Superior temporal gyrus (tissue), 1 donor: Measurements from ENCODE around the gene OLFM1.
"Not testable (repeated sequence)": the region's sequence is repeated elsewhere in the genome, so short reads cannot be mapped to it uniquely, and the experiment has no call there.

Source experiments
- DNase-seq: peaks from one replicate; pipeline ENCODE4 v3.0.0-alpha.2; 2016; ENCODE audit errors: extremely low spot score

The OLFM1 gene

GRCh38 chr9:135151757-135152613 is 64.5 kb downstream of the OLFM1 start:
- DNase-seq, result no peak

DNA sequence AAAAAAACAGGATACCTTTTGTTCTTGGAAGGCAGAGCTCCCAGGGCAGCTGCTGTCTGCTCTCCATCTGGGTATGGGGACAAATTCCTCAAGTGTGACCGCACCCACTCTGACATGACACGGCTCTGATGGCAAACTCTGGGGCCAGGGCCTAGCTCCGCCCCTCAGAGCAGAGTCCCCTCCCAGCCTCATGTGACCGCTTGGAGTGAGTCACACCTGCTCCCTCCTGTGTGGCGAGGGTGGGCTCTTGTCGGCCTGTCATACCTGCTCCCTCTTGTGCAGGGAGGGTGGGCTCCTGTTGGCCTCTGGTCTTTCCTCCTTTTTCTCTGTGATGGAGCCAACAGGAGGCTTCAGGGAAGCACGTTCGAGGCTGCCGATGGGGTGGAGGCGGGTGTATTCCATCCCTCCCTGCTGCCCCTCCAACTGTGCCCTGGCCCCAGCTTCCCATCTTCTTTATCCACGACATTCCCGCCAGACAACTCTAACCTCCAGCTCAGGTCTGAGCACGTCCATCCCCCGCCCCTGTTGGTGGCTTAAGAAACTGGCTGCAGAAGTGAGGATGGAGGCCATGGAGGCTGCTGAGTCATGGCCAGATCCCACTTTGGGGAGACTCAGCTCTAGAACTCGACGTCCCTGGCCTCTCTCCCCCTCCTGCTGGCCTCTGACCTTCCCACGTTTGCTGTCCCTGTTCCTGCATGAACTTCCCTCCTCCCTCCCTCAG is 65.3 kb downstream of the OLFM1 start:
- no peak for DNase-seq

DNA sequence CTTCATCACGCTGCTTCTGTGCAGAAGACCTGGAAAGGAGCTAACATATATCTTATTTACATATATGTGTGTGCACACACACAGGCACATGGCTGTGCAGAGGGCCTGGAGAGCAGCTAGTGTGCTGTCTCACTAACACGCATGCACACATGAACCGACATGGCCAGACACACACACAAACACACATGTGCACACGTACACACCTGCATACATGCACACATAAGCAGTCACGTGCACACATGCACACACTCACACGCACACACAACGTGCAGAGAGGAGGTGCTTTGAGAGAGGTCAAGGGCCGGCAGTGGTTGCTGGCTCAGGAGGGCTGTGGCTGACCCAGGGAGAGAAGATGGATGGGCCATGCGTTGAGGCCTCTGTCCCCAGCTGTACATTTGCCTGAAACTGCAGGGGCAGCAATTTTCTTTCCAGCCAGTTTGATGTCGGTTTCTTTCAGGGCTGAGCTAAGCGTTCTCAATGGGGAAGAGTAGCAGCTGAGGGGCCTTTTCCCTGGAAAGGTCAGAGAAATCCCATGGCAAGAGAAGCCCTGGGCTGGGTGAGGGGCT is 66.7 kb downstream of the OLFM1 start:
- DNase-seq, result no peak

- DNase-seq, result no peak
Observed at GRCh38 chr9:135155396-135155795, 67.9 kb downstream of the OLFM1 start.

DNA sequence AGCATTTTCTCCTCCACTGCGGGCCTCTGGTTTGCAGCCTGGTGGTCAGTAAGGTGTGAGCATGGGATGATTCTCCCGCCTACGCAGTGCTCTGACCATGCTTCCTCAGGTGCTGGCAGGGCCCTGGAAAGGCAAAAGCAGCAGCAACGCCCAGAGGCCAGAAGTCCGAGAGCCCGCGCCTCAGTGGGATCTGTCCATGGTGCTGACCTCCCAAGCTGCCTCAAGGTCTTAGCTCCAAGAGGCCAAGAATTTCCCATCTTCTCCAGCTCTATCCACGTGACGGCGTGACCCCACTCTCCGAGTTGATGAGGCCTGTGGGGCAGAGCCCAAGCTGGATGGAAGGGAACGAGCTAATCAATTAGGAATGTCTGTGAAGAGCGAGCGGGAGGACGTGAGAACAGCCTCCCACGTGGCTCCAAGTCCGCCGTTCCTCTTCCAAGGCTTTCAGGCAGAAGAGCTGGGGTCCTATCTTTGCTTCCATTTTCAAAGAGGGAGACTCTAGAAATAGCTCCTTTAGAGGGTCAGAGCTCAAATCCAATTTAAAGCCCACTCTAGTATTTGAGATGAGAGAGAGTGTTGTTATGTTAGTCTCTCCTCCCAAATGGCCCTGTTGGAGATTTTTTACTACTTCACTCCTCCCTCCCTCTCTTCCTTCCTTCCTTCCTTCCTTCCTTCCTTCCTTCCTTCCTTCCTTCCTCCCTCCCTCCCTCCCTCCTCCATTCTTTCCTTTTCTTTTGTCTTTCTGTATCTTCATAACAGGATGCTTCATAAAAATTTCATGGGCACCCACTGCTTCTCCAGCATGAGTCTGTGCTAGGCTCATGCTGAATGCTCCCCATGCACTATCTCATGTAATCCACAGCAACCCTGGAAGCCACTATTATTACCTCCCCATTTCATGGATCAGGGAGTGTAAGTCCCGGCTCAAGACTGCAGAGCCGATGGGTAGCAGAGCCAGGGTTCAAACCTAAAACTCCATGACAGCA is 69.3 kb downstream of the OLFM1 start:
- DNase-seq, result no peak

GRCh38 chr9:135157856-135158563 is 70.5 kb downstream of the OLFM1 start:
- no peak for DNase-seq

GRCh38 chr9:135158564-135158937 is 71.1 kb downstream of the OLFM1 start:
- DNase-seq, result no peak

DNA sequence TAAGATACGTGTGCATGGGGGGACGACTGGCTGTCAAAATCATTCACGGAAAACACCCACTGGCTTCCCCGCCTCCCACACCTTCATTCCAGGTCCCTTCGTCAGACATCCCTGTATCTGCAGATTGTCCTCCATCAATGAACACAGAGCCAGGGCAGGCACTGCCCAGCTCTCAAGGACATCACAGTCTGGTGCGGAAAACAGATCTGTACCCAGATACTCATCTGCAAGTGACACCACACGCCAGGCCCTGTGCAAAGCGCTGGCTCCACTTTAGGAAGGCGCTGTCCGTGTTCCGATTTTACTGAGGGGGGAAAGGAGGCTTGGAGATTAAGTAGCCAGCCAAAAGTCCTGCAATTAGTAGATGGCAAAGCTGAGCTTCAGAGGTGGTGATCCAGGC is 72.3 kb downstream of the OLFM1 start:
- DNase-seq, result no peak

- no peak for DNase-seq
Observed at GRCh38 chr9:135160862-135161261, 73.4 kb downstream of the OLFM1 start.

- DNase-seq, result not testable (repeated sequence)
Observed at GRCh38 chr9:135162599-135162998, 75.1 kb downstream of the OLFM1 start.

DNA sequence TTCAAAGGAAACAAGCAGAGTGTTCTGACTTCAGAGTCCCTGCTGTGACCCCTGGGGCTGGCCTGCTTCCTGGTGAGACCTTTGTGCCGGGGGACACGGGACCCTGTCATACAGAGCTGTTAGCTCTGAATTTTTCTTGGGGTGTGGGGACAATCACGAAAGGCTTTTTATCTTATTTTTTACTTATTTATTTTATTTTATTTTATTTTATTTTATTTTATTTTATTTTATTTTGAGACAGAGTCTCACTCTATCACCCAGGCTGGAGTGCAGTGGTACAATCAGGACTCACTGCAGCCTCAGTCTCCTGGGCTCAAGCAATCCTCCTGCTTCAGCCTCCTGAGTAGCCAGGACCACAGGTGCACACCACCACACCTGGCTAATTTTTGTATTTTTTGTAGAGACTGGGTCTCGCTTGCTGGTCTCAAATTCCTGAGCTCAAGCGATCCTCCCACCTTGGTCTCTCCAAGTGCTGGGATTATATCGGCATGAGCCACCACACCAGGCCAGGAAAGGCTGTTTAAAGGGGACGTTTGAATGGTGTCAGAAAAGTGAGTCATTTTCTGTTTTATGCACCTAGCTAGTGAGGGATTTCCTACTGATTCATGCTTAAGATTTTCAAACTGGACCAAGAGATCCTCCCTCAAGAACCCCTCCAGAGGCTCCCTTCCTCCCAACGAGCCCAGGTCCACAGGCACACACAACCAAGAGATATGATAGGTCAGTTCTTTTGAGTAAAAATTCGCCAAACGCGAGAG is 75.7 kb downstream of the OLFM1 start:
- DNase-seq, result no peak

GRCh38 chr9:135164036-135164435 is 76.6 kb downstream of the OLFM1 start:
- no peak for DNase-seq

- DNase-seq, result no peak
Observed at GRCh38 chr9:135165003-135165711, 77.7 kb downstream of the OLFM1 start.

DNA sequence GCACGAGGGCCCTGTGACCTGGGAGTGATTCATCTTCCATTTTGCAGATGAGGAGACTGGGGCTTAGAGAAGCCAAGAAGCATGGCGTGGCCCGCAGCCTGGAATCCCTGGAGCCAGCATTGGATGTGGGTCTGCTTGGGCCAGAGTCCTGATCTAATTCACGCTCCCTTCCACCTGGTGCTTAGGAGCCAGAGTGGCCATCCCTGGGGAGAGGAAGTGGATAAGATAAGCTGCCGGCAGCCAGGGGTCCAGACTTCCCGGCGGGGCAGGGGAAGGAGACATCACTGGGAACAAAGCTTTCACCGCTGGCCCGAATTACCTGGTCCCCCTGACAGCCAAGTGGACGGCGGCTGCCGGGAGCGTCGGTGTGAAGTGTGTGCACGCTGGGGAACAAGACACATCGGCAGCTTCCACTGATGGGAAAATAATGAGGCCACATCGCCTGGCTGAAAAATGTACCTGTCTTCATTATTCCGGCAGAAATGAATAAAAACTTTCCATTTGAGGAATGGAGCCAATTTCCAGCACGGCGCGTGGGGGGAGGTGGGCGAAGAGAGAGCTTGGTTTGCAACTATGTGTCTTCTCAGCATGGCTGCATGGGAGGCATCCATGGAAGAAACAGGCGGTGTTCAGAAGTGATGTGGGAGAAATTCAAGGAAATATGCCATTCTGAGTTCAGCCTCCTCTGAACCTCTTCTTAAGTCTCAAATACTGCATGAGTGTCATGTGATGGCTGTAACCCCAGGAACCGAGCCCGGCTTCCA is 78.5 kb downstream of the OLFM1 start:
- peak; percentile 46 for DNase-seq

GRCh38 chr9:135166565-135166964 is 79.1 kb downstream of the OLFM1 start:
- no peak for DNase-seq

DNA sequence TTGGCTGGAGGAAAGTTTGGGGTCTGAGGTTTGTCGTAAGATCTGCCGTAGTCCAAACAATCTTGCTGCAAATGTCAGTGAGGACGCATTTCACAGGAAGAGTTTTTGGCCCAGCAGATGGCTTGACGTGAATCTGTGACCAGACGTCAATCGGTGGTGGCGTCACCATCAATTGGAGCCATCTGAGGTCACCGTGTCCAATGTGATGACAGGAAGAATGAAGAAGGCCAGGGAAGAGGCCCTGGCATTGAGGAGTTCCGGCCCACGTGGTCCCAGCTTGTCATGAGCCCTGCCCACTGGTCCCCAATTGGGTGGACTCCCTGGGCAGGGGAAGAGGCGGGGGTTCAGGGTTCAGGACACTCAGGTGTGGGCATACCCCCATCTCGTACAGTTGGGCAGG is 79.9 kb downstream of the OLFM1 start:
- no peak for DNase-seq

GRCh38 chr9:135167849-135168655 is 80.6 kb downstream of the OLFM1 start:
- DNase-seq, result no peak

- no peak for DNase-seq
Observed at GRCh38 chr9:135169709-135170226, 82.3 kb downstream of the OLFM1 start.
